ENCODE measurements around the gene TMEM63B.

GRCh38 chr6:44149369-44150012, 22.1 kb downstream of the TMEM63B start:
- no peak for TF ChIP-seq POLR2A (IDR thresholded peaks at IDR 0.05)
- TF ChIP-seq CTCF (IDR thresholded peaks at IDR 0.05) = no peak
